ENCODE measurements around the gene PRRG3. TPM values are rescaled to one million over a fixed set of nuclear protein-coding genes. Genes with fewer than 3 reads are reported as not detected.

PRRG3 gene
- total RNA-seq, 1 donor from 2014 or later, result 1.9 TPM

- no peak overlapping the region for H3K4me3 Mint-ChIP-seq
- peaks cover 2% of the 10 kb centered on the region for H3K27me3 Mint-ChIP-seq (ENCODE audit: insufficient read depth, low read depth)
- no peak for DNase-seq (ENCODE audit: low spot score)
- Histone ChIP-seq H3K27me3 (no peaks in the 10 kb centered on the region), H3K36me3 (no peaks in the 10 kb centered on the region), H3K79me2 (ENCODE audit: low read depth) (no peaks in the 10 kb centered on the region), H3K4me3 (no peak overlapping the region), H4K20me1 (ENCODE audit: low read depth) (no peaks in the 10 kb centered on the region), H3K4me1 (no peaks in the 10 kb centered on the region), H3K4me2 (no peak overlapping the region), H3K27ac (no peak overlapping the region), H2AFZ (replicated peaks) (no peak overlapping the region), H3K9ac (no peak overlapping the region), H3F3A (ENCODE audit: low read depth) (no peaks in the 10 kb centered on the region), H3K9me3 (ENCODE audit: low read depth) (no peaks in the 10 kb centered on the region)
- H3K27ac Mint-ChIP-seq, result no peak overlapping the region
- peaks cover 3% of the 10 kb centered on the region for H3K4me1 Mint-ChIP-seq
- H3K36me3 Mint-ChIP-seq, result no peaks in the 10 kb centered on the region
- TF ChIP-seq EZH2 (IDR thresholded peaks at IDR 0.05), result no peak
- no peak for TF ChIP-seq EZH2phosphoT487 (IDR thresholded peaks at IDR 0.05)
- TF ChIP-seq, protein P1, sequence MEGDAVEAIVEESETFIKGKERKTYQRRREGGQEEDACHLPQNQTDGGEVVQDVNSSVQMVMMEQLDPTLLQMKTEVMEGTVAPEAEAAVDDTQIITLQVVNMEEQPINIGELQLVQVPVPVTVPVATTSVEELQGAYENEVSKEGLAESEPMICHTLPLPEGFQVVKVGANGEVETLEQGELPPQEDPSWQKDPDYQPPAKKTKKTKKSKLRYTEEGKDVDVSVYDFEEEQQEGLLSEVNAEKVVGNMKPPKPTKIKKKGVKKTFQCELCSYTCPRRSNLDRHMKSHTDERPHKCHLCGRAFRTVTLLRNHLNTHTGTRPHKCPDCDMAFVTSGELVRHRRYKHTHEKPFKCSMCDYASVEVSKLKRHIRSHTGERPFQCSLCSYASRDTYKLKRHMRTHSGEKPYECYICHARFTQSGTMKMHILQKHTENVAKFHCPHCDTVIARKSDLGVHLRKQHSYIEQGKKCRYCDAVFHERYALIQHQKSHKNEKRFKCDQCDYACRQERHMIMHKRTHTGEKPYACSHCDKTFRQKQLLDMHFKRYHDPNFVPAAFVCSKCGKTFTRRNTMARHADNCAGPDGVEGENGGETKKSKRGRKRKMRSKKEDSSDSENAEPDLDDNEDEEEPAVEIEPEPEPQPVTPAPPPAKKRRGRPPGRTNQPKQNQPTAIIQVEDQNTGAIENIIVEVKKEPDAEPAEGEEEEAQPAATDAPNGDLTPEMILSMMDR (IDR thresholded peaks at IDR 0.05), result no peak
- peaks cover 12% of the 10 kb centered on the region for H3K9me3 Mint-ChIP-seq
Measured at GRCh38 chrX:151704041-151704663, 8.9 kb downstream of the PRRG3 start.

GRCh38 chrX:151708821-151709220, 13.6 kb downstream of the PRRG3 start:
- TF ChIP-seq, protein P1 (IDR thresholded peaks at IDR 0.05), result no peak
- TF ChIP-seq EZH2 (IDR thresholded peaks at IDR 0.05) (no peak), EZH2phosphoT487 (IDR thresholded peaks at IDR 0.05) (no peak)
- Histone ChIP-seq H3K9me3 (ENCODE audit: low read depth) (no peaks in the 10 kb centered on the region), H3F3A (ENCODE audit: low read depth) (no peaks in the 10 kb centered on the region), H3K4me3 (no peak overlapping the region), H3K79me2 (ENCODE audit: low read depth) (no peaks in the 10 kb centered on the region), H3K4me1 (no peaks in the 10 kb centered on the region), H3K4me2 (no peak overlapping the region), H3K36me3 (no peaks in the 10 kb centered on the region), H3K27me3 (no peaks in the 10 kb centered on the region), H4K20me1 (ENCODE audit: low read depth) (no peaks in the 10 kb centered on the region), H3K27ac (no peak overlapping the region), H3K9ac (no peak overlapping the region), H2AFZ (replicated peaks) (no peak overlapping the region)
- Mint-ChIP-seq H3K4me3 (no peak overlapping the region), H3K4me1 (peaks cover 3% of the 10 kb centered on the region), H3K9me3 (peaks cover 8% of the 10 kb centered on the region), H3K27ac (no peak overlapping the region), H3K36me3 (no peaks in the 10 kb centered on the region), H3K27me3 (ENCODE audit: insufficient read depth, low read depth) (peaks cover 3% of the 10 kb centered on the region)
- no peak for DNase-seq (ENCODE audit: low spot score)

GRCh38 chrX:151710457-151710856, 15.2 kb downstream of the PRRG3 start:
- H3K36me3 ChIP-seq, result no peaks in the 10 kb centered on the region
- no peak for TF ChIP-seq EZH2 (IDR thresholded peaks at IDR 0.05)
- TF ChIP-seq, protein P1 (IDR thresholded peaks at IDR 0.05), result no peak
- no peak for TF ChIP-seq EZH2phosphoT487 (IDR thresholded peaks at IDR 0.05)
- H3K27ac Mint-ChIP-seq, result no peak overlapping the region

More at GRCh38 chrX:151710457-151710856, 15.2 kb downstream of the PRRG3 start:
- Histone ChIP-seq H3K4me1 (no peaks in the 10 kb centered on the region), H3K27me3 (no peaks in the 10 kb centered on the region), H3K4me3 (no peak overlapping the region), H3K9me3 (ENCODE audit: low read depth) (no peaks in the 10 kb centered on the region), H3F3A (ENCODE audit: low read depth) (no peaks in the 10 kb centered on the region), H3K9ac (no peak overlapping the region), H3K79me2 (ENCODE audit: low read depth) (no peaks in the 10 kb centered on the region), H2AFZ (replicated peaks) (no peak overlapping the region), H3K4me2 (no peak overlapping the region), H4K20me1 (ENCODE audit: low read depth) (no peaks in the 10 kb centered on the region), H3K27ac (no peak overlapping the region)
- H3K36me3 Mint-ChIP-seq, result no peaks in the 10 kb centered on the region
- H3K4me1 Mint-ChIP-seq, result no peaks in the 10 kb centered on the region
- H3K9me3 Mint-ChIP-seq, result peaks cover 2% of the 10 kb centered on the region
- H3K4me3 Mint-ChIP-seq, result no peak overlapping the region
- peaks cover 3% of the 10 kb centered on the region for H3K27me3 Mint-ChIP-seq (ENCODE audit: insufficient read depth, low read depth)
- DNase-seq (ENCODE audit: low spot score), result no peak
